Tibial nerve (tissue), 4 donors: ENCODE measurements around the gene GPR153. TPM values are rescaled to one million over a fixed set of nuclear protein-coding genes. Genes with fewer than 3 reads are reported as not detected.

ENCODE experiments used
- DNase-seq, 2 donors: peaks; one replicate each; pipeline ENCODE4 v3.0.0-alpha.2; 2019; ENCODE audit warnings: low spot score in 2 of 2
- H3K27ac ChIP-seq, 4 donors: fragments of 200-600 bp; sonication (generic) in 3 of 4; one replicate each; pipeline ENCODE4 v1.5.1; 2017 to 2019; ENCODE audit warnings: mild to moderate bottlenecking in 1 of 4
- H3K27me3 ChIP-seq, 2 donors: fragments of 200-600 bp; sonication (generic) in 1 of 2; one replicate each; pipeline versions ENCODE4 v1.5.1 to v1.6.0; 2017 to 2019
- H3K36me3 ChIP-seq, 3 donors: fragments of 200-600 bp; sonication (generic); one replicate each; pipeline ENCODE4 v1.5.1; 2018 to 2019
- H3K4me1 ChIP-seq, 4 donors: fragments of 200-600 bp; sonication (generic) in 3 of 4; one replicate each; pipeline ENCODE4 v1.5.1; 2017 to 2019
- H3K4me3 ChIP-seq, 4 donors: fragments of 200-600 bp; sonication (generic) in 3 of 4; one replicate each; pipeline ENCODE4 v1.5.1; 2017 to 2019; ENCODE audit warnings: mild to moderate bottlenecking in 1 of 4, moderate library complexity in 1 of 4
- H3K9me3 ChIP-seq, 4 donors: fragments of 200-600 bp; sonication (generic) in 3 of 4; one replicate each; pipeline ENCODE4 v1.5.1; 2017 to 2019
- CTCF ChIP-seq, 5 experiments: fragments of 200-600 bp in 3 of 5; fragments of 450-650 bp in 2 of 5; sonication (generic) in 3 of 5; IDR thresholded peaks; one replicate each; pipeline ENCODE4 v1.5.1; 2016 to 2019; ENCODE audit warnings: antibody characterized with exemption in 5 of 5, mild to moderate bottlenecking in 3 of 5, moderate library complexity in 2 of 5
- EP300 ChIP-seq, 2 donors: sonication (generic); formaldehyde crosslinking; IDR thresholded peaks; one replicate each; pipeline ENCODE4 v1.6.1; 2017; ENCODE audit warnings: antibody characterized with exemption in 2 of 2, mild to moderate bottlenecking in 1 of 2
- POLR2A ChIP-seq, 2 donors: fragments of 450-650 bp; IDR thresholded peaks; one replicate each; pipeline ENCODE4 v1.6.1; 2017; ENCODE audit warnings: antibody characterized with exemption in 2 of 2, mild to moderate bottlenecking in 2 of 2, moderate library complexity in 2 of 2
- WGBS, 2 donors: methylation state at CpG; one replicate each; pipeline ENCODE4 v1.1.5; 2018; 5-methylcytosine and 5-hydroxymethylcytosine counted together
- total RNA-seq, 4 donors: library from RNA; depleted of rRNA; stranded (reverse); fragments of >200 nt; gene quantifications; one replicate each; pipeline ENCODE4 v1.1.0, GENCODE V29; 2016

GPR153 gene
- total RNA-seq, 4 donors from 2014 or later: 10.3 to 12.7 (median 11.3) TPM

GRCh38 chr1:6198646-6199297 lies 62.1 kb downstream of the GPR153 start:
- 0 to 1% methylated on average over 28 to 31 of the region's 31 CpGs for WGBS, 2 donors
- DNase-seq: no peak
- peak overlapping the region; percentile 90 to 100 (median 96) for H3K4me3 ChIP-seq
- peak overlapping the region; percentile 9 to 89 (median 81) for H3K27ac ChIP-seq
- H3K4me1 ChIP-seq: peaks cover 5 to 52% (median 18%) of the 10 kb centered on the region in 4 donors
- H3K36me3 ChIP-seq: peaks cover 0 to 38% (median 14%) of the 10 kb centered on the region in 3 donors
- TF ChIP-seq EP300 (IDR thresholded peaks at IDR 0.05): no peak
- TF ChIP-seq POLR2A (IDR thresholded peaks at IDR 0.05): no peak
- TF ChIP-seq CTCF (IDR thresholded peaks at IDR 0.05): no peak
- H3K9me3 ChIP-seq: no peaks in the 10 kb centered on the region
- no peaks in the 10 kb centered on the region for H3K27me3 ChIP-seq

GRCh38 chr1:6197746-6198427 lies 63.0 kb downstream of the GPR153 start:
- WGBS, 2 donors: 66 to 71% methylated on average over 6 of the region's 6 CpGs
- H3K4me1 ChIP-seq: peaks cover 5 to 52% (median 18%) of the 10 kb centered on the region in 4 donors
- DNase-seq: no peak
- H3K4me3 ChIP-seq: peak overlapping the region; percentile 90 to 100 (median 96)
- no peaks in the 10 kb centered on the region for H3K27me3 ChIP-seq
- H3K36me3 ChIP-seq: peaks cover 4 to 47% (median 21%) of the 10 kb centered on the region in 3 donors
- no peak overlapping the region for H3K27ac ChIP-seq
- H3K9me3 ChIP-seq: no peaks in the 10 kb centered on the region
- no peak for TF ChIP-seq CTCF (IDR thresholded peaks at IDR 0.05)
- TF ChIP-seq POLR2A (IDR thresholded peaks at IDR 0.05): no peak
- no peak for TF ChIP-seq EP300 (IDR thresholded peaks at IDR 0.05)

Other genes with a start within 250 kb of the GPR153 start
- gene KCNAB2, start 215.2 kb downstream of the GPR153 start, total RNA-seq: 10 to 100 TPM in 2 of 4 donors, 1 to 10 TPM in 2; 7.0 to 21.4 (median 13.8) TPM
- under 1 TPM in 1 of 4 donors, not detected in 3; 0.30 TPM for gene CHD5, start 80.8 kb downstream of the GPR153 start, total RNA-seq
- 100 to 1,000 TPM; 142 to 235 (median 159) TPM for gene RPL22, start 61.5 kb downstream of the GPR153 start, total RNA-seq
- 100 to 1,000 TPM in 1 of 4 donors, 10 to 100 TPM in 3; 22.3 to 128 (median 42.3) TPM for gene RNF207, start 55.0 kb downstream of the GPR153 start, total RNA-seq
- gene ICMT, start 25.1 kb downstream of the GPR153 start, total RNA-seq: 10 to 100 TPM; 49.0 to 53.2 (median 51.4) TPM
- gene HES3, start 16.9 kb downstream of the GPR153 start, total RNA-seq: not detected
- 10 to 100 TPM; 18.6 to 29.4 (median 23.2) TPM for gene ACOT7, start 132.7 kb upstream of the GPR153 start, total RNA-seq
- not detected for gene HES2, start 158.8 kb upstream of the GPR153 start, total RNA-seq
- gene ESPN, start 163.7 kb upstream of the GPR153 start, total RNA-seq: 1 to 10 TPM in 3 of 4 donors, under 1 TPM in 1; 0.60 to 6.1 (median 1.7) TPM
- 10 to 100 TPM; 32.3 to 79.8 (median 53.4) TPM for gene TNFRSF25, start 205.1 kb upstream of the GPR153 start, total RNA-seq
- 10 to 100 TPM; 25.6 to 40.8 (median 30.8) TPM for gene PLEKHG5, start 230.6 kb upstream of the GPR153 start, total RNA-seq